NCI-H226 (cell line): Measurements from ENCODE around the gene MRPL46.
A peak's percentile ranks its signal among the peaks of the same experiment; 100 is the strongest.

Experiments used
- DNase-seq: peaks from one replicate; pipeline ENCODE4 v3.0.0-alpha.2; 2015

The MRPL46 gene

DNA sequence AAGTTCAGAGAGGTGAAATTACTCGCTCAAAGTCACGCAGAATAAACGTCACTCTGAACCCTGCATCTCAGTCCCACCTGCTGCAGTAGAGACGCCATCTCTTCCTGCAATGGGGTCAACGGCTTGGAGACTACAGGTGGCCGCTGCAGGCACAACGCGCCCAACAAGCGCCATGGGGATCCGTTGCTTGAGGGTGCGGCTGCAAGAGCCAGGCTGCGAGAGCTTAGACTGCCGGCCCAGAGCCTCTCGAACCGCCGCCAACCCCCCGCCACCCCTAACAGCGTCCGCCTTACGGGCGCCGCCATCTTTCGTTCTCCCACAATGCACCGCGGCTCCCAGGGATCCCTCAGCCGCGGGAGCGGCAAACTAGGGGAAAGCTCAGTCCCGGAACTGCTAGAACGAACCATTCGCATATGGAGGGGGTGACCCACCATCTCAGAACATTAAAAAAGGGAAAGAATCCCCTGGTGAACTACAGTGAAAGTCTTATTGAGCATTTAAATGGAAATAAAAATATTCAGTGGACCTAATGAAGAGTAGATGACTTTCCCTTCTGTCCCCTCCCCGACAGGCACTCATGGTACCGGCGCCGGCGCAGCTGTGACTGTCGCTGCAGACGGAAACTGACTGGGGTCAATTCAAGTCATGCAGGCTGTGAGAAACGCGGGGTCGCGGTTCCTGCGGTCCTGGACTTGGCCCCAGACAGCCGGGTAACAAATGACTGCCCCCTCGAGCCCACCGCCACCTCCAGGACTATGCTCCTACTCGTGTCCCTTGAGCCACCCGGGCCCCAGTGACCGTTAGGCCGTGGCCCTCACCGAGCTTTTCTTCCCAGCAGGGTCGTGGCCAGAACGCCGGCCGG, at the start of gene MRPL46, which contains the start of gene MRPS11:
Gene MRPL46, minus strand, starts transcription at position 316 of the 862 bp plus-strand sequence. Its CDS starts 11 bp downstream, at position 305.
Gene MRPS11, plus strand, starts transcription at position 636 of the 862 bp plus-strand sequence. Its CDS starts 10 bp downstream, at position 646.
- DNase-seq: peak; percentile 88

DNA sequence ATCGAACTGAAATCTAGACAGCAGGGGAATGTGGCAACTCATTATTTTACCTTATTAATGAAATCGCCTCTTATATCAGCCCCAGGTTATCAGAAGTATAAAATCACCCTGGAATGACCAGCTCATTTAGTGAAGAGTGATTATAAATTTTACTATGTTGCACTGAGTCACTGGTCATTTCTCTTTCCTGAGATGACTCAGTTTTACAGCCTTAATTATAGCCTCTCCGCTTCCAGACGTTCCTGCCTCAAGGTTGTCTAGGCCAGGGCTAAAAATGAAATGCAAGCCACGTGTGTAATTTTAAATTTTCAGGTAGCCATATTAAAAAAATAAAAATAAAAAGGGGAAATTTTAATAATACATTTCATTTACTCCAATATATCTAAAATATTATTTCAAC, 46.0 kb upstream of the MRPL46 start:
- no peak for DNase-seq

DNA sequence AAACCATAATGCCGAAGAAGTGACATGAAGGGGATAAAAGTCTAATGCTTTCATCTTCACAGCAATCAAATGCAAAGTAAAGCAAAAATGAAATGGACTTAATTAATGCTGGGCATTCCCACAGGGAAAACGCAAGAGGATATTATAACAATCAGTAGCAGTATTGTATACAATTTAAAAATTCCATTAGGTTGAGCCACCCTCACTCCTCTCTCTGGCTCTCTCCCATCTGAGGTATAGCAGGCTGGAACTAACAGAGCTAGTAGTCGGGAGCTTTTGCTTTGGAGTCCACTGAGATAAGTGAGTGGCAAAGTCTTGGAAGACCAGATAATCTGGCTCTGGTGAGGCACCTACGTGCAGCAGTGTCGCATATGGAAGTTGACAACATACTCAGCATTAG, 45.4 kb upstream of the MRPL46 start:
- DNase-seq: no peak

DNA sequence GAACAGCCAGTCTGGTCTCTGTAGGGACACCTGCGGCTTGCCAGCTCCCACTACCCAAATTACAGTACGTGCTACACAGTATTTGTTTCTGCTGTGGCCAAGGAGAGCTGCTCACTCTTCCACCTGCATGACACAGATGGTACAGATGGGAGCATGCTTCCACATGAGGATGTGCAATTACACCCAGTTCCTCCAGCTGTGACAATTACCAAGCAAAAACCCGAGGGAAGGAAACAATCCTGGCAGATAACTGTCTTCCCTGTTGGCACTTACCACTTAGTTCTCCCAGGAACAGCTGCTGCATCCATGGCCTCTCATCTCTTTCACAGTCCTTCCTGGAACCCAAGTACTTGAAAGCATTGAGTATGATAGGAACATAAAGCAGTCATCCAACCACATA, 44.9 kb upstream of the MRPL46 start:
- DNase-seq: no peak

DNA sequence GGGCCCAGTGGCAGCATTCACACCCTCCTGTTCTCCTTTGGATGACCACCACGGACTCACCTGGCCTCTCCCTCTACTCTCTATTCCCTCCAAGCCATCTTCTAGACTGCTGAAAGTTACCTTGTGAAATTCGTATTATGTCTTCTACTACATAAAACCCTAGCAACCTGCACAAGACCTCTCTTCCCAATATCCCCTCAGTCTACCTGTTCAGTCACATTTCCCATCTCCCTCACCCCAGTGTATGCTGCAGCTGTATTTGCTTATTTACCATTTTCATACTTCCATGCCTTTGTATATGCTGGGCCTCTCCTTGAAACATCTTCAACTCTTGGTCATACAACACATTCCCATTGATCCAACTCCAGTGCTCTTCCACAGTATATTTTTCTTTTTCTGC, 44.0 kb upstream of the MRPL46 start:
- DNase-seq: no peak

DNA sequence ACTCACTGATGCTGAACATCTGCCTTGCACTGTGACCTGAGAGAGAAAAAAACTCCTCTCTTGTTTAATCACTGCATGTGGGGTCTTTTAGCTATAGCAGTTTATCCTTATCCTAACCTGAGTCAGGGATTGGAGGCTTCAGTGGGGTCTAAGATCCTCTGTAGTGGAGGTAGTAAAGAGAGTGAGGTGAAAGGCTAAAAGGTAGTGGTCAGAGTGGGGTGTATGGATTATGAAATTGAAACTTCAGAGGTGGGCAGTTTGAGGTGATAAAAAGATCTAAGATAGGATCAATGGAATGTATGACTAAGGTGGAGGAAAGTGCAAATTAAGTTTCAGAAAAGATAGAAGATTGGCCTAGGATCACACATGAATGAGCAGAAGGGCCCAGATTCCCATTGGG, 42.8 kb upstream of the MRPL46 start:
- DNase-seq: no peak

DNA sequence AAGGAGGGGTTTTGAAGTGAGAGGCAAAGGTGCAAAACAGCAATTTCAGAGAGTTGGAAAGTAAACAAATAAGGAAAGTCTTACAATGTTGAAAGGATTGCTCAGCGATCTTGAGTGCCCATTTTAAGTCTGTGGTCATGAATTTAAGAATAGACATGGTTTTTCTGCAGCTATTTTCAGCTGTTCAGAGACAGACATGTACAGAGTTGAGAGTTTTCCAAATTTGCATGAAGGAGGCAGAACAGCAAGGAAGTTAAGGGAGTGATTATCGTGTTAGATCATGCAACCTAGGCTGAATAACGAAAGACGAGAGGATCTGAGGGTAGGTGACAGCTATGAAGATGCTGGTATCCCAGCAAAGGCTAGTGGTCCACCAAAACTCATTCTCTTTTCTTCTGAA, 42.1 kb upstream of the MRPL46 start:
- no peak for DNase-seq

DNA sequence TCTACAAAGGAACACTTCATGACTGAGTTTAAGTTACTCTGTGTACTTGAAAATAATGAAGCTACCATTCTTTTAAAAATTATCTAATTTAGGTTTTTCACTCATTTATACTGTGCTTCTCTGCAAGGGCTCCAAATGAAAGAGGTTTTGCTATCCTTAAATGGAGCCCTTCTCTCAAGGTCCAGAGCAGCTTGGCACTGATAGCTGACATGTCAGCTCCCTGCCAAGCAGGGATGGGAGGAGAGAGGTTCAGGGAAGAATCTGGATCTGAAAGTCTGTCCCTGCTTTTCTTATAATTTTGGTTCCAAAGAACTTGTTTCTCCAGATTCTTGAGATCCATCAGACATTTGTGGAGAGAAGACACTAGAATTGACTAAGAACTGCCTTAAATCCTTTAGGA, 39.4 kb upstream of the MRPL46 start:
- DNase-seq: no peak

DNA sequence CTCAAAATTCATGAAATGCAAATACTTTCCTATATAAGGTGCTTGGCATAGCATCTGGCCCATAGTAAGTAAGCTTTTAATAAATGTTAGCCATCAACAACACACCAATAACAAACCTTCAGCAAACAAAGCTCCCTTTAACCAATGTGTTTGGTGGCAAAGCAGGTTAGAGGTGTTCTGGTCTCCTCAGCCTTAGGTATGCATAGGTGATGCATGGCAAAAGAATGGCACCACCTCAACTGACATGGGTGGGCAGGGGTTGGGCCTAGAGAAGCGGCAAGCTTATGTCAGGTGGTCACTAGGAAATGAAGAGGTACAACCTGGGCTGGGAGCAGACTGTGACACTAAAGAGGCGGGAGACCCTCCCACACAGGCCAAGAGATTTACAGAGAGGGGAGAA, 38.5 kb upstream of the MRPL46 start:
- no peak for DNase-seq

DNA sequence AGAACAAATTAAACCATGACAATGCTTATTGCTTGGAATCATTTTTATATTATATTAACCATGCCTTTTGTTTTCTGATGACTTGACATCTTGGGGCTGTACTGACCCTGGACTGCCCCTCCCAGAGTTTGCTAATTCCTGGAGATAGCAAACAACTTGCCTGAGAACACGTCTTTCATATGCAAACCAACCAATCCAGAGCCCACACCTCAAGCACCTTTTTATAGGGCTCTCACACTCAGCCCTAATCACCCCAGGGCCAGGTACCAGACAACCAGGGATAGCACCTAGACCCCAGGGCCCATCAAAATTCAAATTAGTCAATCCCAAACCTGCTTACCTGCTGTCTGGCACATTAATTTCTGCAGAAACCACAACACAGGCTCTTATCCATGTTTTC, 37.3 kb upstream of the MRPL46 start:
- DNase-seq: no peak

DNA sequence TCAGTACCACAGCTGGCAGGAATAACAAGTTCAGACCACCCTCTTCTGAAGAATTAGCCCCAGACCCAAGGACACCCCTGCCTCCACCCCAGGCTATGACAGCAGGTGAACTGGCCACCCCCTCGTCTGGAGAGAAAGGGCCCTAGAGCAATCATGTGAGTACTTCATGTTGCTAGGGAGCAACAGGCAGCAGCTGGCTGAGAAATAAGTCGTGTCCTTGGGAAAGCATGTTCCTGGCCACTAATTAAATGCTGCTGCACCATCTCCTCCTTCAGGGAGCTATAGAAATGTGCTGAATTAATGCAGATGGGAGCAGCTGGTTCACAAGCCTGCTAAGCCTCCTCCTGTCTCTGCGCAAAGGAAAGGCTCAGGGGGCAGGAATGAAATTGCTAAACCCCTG, 31.8 kb upstream of the MRPL46 start:
- DNase-seq: no peak

DNA sequence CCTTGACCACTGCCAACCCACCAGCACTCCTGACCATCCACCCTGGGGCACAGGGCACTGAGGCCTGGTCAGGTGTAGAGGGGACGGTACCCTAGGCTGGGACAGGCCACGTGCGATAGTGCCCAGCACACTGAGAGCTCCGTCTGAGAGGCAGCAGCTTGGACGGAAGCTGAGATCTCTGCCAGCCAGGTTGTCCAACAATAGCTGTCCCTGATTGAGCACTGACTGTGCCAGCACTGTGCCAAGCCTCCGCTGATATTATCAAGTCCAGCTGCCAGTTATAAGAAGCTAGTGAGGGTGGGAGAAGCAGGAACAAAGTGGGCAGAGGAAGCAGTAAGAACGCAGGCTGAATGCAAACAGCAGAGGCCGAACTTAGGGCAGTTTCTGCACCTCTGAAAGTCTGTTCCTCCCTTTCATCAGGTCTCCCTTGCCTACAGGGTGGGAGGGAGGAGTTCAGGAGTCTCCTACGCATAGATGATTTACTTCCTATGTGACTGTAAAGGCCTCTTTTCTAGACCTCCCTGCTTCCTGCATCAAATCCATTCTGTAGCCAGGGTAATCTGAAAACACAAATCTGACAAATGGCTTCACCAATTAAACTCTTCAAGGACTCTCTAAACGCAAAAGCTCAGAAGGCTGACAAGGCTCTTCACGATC, 30.0 kb upstream of the MRPL46 start:
- DNase-seq: no peak

DNA sequence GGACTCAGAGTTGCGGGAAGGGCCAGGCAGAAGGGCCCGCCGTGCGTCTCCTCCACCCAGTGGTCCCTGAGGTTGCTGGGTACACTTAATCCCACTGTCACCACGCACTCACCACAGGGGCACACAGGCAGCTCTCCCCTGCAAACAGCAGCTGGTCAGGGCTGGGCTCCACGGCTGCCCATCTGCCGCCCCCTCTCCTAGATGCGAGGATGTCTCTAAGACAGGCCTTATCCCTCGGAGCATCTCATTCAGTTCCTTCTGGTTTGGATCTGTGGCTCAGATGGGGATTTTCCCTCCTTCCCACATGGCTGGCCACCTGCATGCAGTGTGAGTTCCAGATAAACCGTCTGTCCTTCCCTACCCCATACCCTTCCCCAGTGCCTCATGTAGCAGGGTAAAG, 26.7 kb upstream of the MRPL46 start:
- no peak for DNase-seq

DNA sequence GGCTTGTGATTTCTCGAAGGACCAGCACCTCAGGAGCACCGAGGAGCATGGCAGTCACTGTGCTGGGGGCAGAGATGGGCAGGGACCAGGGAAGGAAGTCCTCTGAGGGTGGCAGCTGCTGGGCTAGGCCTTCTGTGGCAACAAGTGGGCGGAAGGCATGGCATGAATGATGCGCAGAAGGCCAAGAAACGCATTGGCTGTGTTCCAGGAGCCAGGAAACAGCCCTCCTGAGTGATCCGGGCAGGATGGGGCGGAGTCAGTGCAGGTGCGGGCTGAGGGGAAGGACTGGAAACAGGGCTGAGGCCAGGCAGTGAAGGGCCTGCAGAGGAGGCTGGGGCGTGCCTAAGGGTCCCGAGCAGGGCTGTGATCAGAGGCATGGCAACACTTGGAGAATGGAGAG, 24.0 kb upstream of the MRPL46 start:
- no peak for DNase-seq

DNA sequence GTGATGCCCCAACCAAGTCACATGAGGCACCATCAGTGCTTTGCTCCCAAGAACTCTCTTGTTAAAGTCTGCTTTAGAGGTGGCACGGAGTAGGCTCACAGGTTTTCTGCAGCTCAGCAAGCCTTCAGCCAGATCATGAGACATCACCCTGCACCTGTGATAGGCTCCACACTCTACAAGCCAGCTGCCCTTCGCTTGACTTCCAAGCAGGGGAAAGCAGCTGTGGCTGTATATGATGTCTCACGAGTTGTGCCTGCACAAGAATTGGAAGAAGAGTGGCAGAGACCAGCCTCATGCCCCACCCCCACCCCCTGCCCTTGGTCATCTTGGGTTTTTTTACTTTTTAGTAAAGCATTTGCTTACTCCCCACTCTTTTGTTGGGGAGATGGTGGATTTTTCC, 22.8 kb upstream of the MRPL46 start:
- DNase-seq: no peak

DNA sequence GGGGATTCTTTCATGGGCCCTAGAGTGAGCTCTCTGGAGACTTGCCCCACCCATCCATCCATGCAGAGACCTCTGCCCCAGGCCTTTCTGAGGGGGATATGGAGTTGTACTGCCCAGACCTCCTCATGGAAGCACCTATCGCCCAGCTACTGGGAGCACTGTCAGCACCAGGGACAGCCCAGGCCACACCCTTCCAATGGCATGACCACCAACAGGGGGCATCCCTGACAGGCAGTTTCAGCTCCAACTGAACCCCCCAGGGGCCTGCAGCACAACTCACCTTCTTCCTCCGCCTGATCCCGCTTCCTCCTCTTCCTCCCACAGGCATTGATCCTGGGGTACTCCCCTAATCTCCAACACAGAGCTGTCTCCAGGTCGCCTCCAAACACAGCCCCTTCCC, 22.1 kb upstream of the MRPL46 start:
- no peak for DNase-seq

DNA sequence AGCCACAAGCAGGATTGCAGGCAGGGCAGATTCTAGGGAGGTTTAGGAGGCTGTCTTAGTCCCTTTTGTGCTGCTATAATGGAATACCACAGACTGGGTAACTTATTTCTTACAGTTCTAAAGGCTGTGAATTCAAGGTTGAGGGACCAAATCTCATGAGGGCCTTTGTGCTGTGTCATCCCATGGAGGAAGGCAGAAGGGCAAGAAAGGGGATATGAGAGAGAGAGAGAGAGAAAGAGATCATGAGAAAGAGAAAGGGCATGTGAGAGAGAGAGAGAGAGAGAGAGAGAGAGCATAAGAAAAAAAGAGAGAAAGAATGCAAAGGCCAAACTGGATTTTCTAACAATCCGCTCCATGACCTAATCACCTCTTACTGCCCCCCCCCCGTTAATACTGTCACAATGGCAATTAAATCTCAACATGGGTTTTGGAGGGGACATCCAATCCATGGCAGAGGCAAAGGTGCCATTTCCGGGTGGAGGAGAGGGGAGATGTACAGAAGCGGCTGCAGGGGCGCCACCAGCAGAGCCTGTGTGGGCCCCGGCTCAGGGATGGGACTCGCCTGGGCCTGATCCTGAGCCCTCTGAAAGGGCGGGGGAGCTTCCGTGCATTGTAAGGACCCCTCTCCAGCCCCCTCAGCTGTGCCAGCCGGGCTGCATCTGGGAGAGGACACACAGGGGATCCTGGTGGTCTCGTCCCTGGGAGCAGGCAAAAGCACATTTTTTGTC, 20.8 kb upstream of the MRPL46 start:
- DNase-seq: no peak

DNA sequence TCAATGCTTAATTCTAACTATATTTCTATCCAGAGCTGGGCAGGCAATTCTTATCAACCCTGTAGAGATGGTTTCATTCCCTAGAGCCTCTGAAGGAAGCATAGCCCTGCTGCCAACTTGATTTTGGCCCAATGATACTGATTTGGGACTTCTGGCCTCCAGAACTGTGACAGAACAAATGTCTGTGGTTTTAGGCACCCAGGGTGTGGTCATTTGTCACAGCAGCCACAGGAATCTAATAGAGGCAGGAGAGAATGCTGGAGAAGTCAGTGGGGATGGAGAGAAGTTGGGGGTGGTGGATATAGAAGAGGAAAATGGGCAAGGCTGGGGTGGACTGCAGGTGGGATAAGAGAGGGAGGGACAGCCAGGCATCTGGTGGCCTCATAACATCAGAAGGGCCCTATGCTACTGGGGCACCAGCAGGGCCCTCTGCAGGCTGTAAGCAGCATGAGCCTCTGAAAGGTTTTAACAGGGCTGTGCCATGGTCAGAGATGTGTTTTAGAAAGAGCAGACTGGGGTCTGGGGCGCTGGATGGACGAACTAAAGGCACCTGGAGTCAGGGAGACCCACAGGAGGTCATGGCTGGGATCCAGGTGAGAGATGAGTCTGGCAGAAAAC, 20.1 kb upstream of the MRPL46 start:
- DNase-seq: no peak

DNA sequence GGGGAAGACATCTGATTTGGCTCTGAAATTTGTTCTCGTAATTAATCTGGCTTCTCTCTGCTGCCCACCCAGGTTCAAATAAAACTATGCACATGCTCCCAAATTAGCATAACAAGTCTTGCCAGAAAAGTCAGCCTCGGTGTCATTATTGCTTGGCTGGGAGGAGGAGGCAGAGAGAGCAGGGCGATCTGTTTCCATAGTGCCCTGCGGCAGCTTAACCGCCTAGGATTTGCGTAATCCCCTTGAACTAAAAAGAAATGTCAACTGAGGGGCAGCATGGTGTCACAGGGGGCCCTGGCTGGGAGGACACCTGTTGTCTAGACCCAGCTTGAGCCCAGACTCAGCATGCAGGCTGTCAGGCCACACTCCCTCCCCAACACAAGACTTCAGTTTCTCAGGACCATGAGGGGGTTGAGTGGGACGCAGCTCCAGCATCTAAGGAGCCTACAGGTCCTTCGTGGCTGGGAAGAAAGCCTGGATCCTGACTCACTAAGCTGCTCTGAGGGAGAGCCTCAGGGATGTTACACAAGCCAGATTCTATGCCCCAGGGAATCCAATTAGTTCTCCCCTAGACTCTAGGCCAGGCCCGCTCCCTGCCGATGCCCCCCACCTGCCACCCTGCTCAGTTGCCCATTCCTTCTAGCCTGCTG, 17.6 kb upstream of the MRPL46 start:
- peak; percentile 21 for DNase-seq

DNA sequence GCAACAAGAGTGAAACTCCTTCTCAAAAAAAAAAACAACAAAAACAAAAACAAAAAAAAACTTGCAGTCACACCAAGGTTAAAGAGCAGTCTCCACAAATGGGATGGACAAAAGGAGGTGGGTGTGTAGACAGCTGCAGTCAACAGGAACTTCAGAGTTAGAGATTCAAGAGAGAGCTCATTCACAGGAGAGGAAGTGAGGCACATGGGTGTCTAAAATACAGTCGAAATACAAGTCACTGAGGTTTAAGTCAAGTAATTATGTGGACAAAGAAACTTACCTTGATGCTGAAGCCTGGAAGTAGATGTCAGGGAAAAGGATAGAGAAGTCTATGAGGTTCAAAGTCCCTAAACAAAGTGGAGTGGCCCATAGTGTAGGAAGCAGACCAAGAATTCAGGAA, 15.1 kb upstream of the MRPL46 start:
- no peak for DNase-seq

DNA sequence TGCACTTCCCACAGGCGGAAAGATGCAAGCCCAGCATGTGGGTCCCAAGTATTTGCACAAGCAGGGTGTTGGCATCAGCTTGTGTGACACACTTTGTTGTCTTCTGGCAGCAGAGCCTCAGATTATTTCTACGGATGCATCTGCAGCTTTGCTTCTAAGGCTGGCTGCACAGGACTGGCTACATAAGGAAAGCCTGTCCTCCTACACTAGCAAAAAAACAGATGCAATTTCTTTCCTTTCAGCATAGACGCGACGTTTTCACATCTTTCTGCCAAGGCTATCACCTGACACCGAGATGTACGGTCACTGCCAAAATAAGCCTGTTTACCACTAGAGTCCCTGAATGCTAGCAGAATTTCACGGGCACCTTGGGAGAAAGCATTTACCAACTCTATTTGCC, 13.8 kb upstream of the MRPL46 start:
- no peak for DNase-seq

DNA sequence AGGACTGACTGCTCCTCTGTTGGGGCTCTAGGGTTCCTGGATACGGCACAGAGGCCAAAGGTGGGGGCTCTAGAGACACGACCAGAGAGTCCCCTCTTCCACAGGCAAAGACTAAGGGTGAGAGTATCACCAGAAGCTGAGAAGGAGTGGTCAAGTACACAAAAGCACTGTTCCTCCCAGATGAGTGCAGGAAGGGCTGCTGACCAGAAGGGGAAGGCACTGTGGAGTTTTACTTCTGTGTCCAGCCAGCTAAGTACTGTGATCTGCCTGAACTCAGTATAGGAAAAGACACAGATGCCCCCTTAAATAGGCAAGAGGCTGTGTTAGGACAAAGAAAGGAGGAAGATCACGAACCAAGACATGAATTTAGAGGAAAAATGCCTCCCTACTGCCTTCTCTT, 12.0 kb upstream of the MRPL46 start:
- DNase-seq: no peak

DNA sequence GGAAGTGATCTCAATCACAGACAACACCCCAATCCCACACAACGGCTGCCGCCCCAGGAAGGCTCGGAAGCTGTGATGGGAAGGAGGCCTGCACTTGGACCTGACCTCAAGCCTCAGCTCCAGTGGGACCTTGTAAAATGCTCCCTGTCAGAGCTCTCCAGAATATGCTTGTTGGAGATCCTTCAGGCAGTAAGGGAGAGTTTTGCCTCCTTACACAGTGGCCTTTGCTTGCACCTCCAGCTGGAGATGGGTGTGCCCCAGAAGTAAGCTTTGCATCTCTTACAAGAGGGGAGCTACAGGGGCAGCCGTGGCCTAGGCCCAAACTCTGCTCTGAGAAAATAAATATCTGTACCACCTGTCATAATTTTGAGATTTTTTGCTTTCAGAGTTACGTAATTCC, 10.7 kb upstream of the MRPL46 start:
- no peak for DNase-seq
